HepG2 (cell line): ENCODE measurements around the gene SHPK. TPM values are rescaled to one million over a fixed set of nuclear protein-coding genes. Genes with fewer than 3 reads are reported as not detected.

Experiments used
- ATAC-seq: fragments of 200-7000 bp; cut with Tn5 transposase; 3 replicates; pipeline ENCODE4 v1.9.1; 2020; ENCODE audit warnings: mild to moderate bottlenecking, moderate library complexity
- BruUV-seq: library from RNA; stranded (reverse); fragments of 400-500 nt; replicated peaks from 2 replicates; lab custom pipeline; 2021; lab: Mats Ljungman, UMichigan
- CTCF ChIA-PET: fragments of 300-600 bp; formaldehyde crosslinking; extraction: SDS; loops from one replicate; lab custom pipeline; 2021; ENCODE audit warnings: low total read pairs, inconsistent platforms, low intra/inter-chr PET ratio; lab: Yijun Ruan, JAX
- POLR2A ChIA-PET: fragments of 350-600 bp; sonication (Branson Sonifier 250); formaldehyde crosslinking; loops from one replicate; lab custom pipeline; 2020; ENCODE audit warnings: antibody characterized with exemption, inconsistent platforms; lab: Yijun Ruan, JAX
- DNase-seq: peaks from one replicate; pipeline ENCODE4 v3.0.0-alpha.2; 2015; ENCODE audit warnings: low spot score
- FAIRE-seq: peaks from 3 replicates; lab custom pipeline; 2011; peaks lifted over from hg19 to GRCh38; lab: Jason Lieb, UNC
- H2AFZ ChIP-seq: one replicate; pipeline ENCODE4 v1.6.1; 2011; ENCODE audit warnings: low read length, inconsistent platforms
- H3K27ac ChIP-seq: fragments of 300-600 bp; 3 replicates; pipeline ENCODE4 v1.8.0; 2011; ENCODE audit warnings: mixed run types, mild to moderate bottlenecking, mixed read lengths, low read length, inconsistent platforms; ENCODE audit not compliant: insufficient read depth; ENCODE audit errors: extremely low read length
- H3K27me3 ChIP-seq, 2 experiments: fragments of 200-600 bp in 1 of 2; 2 replicates in 1 of 2; 3 replicates in 1 of 2; pipeline versions ENCODE4 v1.6.0 to v1.8.0; 2011; ENCODE audit warnings: low read length in 2 of 2, mild to moderate bottlenecking in 2 of 2, moderate library complexity in 2 of 2, inconsistent platforms in 1 of 2; ENCODE audit not compliant: insufficient read depth in 2 of 2, control insufficient read depth in 1 of 2
- H3K36me3 ChIP-seq, 2 experiments: fragments of 200-600 bp in 1 of 2; replicated peaks in 1 of 2; 2 replicates in 1 of 2; 3 replicates in 1 of 2; pipeline versions ENCODE4 v1.5.1 to v1.8.0; 2011; ENCODE audit warnings: low read length in 2 of 2, inconsistent platforms in 1 of 2; ENCODE audit not compliant: insufficient read depth in 2 of 2, control insufficient read depth in 1 of 2
- H3K4me1 ChIP-seq: 2 replicates; pipeline ENCODE4 v1.5.1; 2012; ENCODE audit warnings: low read length, inconsistent platforms; ENCODE audit not compliant: insufficient read depth
- H3K4me2 ChIP-seq: 2 replicates; pipeline ENCODE4 v1.6.0; 2011; ENCODE audit warnings: low read depth, low read length, inconsistent platforms
- H3K4me3 ChIP-seq, 3 experiments: fragments of 200-600 bp in 1 of 3; sonication (generic), shearing (Covaris generic) in 1 of 3; replicated peaks in 1 of 3; 2 replicates each; pipeline ENCODE4 v1.5.1; 2011 to 2016; ENCODE audit warnings: low read length in 3 of 3, inconsistent platforms in 2 of 3, low read depth in 2 of 3, mild to moderate bottlenecking in 2 of 3, control low read depth in 1 of 3, mixed read lengths in 1 of 3; ENCODE audit not compliant: insufficient read depth in 1 of 3
- H3K79me2 ChIP-seq: one replicate; pipeline ENCODE4 v1.6.1; 2011; ENCODE audit warnings: low read length, inconsistent platforms; ENCODE audit not compliant: insufficient read depth
- H3K9ac ChIP-seq: 2 replicates; pipeline ENCODE4 v1.6.0; 2011; ENCODE audit warnings: mild to moderate bottlenecking, low read depth, low read length, inconsistent platforms; ENCODE audit not compliant: insufficient read depth
- H3K9me3 ChIP-seq: 2 replicates; pipeline ENCODE4 v1.5.1; 2012; ENCODE audit warnings: mild to moderate bottlenecking, low read length
- H4K20me1 ChIP-seq: 2 replicates; pipeline ENCODE4 v1.6.0; 2011; ENCODE audit warnings: inconsistent platforms, mild to moderate bottlenecking, low read length, moderate library complexity; ENCODE audit not compliant: insufficient read depth
- ARNT2 ChIP-seq: sonication (generic); formaldehyde crosslinking; IDR thresholded peaks from 2 replicates; pipeline ENCODE4 v1.8.0; 2022; ENCODE audit warnings: mild to moderate bottlenecking, low read depth, missing genetic modification reagents, moderate library complexity
- DR1 ChIP-seq: sonication (generic); formaldehyde crosslinking; IDR thresholded peaks from 2 replicates; pipeline ENCODE4 v1.8.0; 2021; ENCODE audit warnings: mild to moderate bottlenecking, missing genetic modification reagents, inconsistent platforms
- JDP2 ChIP-seq: sonication (generic); formaldehyde crosslinking; IDR thresholded peaks from 2 replicates; pipeline ENCODE4 v1.8.1; 2022; ENCODE audit warnings: missing genetic modification reagents, borderline replicate concordance
- NFKBIZ ChIP-seq: IDR thresholded peaks from 2 replicates; pipeline ENCODE4 v1.6.1; 2018; ENCODE audit warnings: missing genetic modification reagents, missing compliant biosample characterization
- NR2F1 ChIP-seq, 2 experiments: fragments of 450-650 bp in 1 of 2; formaldehyde crosslinking in 1 of 2; IDR thresholded peaks; 2 replicates each; pipeline versions ENCODE4 v1.5.0 to v1.6.1; 2016 to 2020; ENCODE audit warnings: mild to moderate bottlenecking in 1 of 2, missing compliant biosample characterization in 1 of 2, missing genetic modification reagents in 1 of 2, moderate library complexity in 1 of 2
- POLR2G ChIP-seq: fragments of 200-400 bp; formaldehyde crosslinking; IDR thresholded peaks from 2 replicates; pipeline ENCODE4 v1.6.1; 2018; ENCODE audit warnings: mild to moderate bottlenecking, low read depth, low read length, moderate library complexity
- RELA ChIP-seq: sonication (generic); formaldehyde crosslinking; IDR thresholded peaks from 2 replicates; pipeline ENCODE4 v1.4.0; 2020; ENCODE audit warnings: missing genetic modification reagents
- SMC3 ChIP-seq: IDR thresholded peaks from 2 replicates; pipeline ENCODE4 v1.6.1; 2011; ENCODE audit warnings: low read length, improper control_type of control experiment
- STAG1 ChIP-seq: sonication (generic); formaldehyde crosslinking; IDR thresholded peaks from 2 replicates; pipeline ENCODE4 v1.4.0; 2020; ENCODE audit warnings: missing genetic modification reagents
- ZBTB20 ChIP-seq: sonication (generic); formaldehyde crosslinking; IDR thresholded peaks from 2 replicates; pipeline ENCODE4 v1.8.1; 2023; ENCODE audit warnings: missing genetic modification reagents, low read depth, mild to moderate bottlenecking, borderline replicate concordance
- ZBTB26 ChIP-seq: IDR thresholded peaks from 2 replicates; pipeline ENCODE4 v1.6.1; 2016; ENCODE audit warnings: missing compliant biosample characterization, missing genetic modification reagents, borderline replicate concordance
- ZBTB7B ChIP-seq: sonication (generic); formaldehyde crosslinking; IDR thresholded peaks from 2 replicates; pipeline ENCODE4 v1.4.0; 2020; ENCODE audit warnings: missing genetic modification reagents
- ZFAT ChIP-seq: sonication (generic); formaldehyde crosslinking; conservative IDR thresholded peaks from 2 replicates; pipeline ENCODE4 v1.8.1; 2023; ENCODE audit warnings: missing genetic modification reagents, inconsistent platforms
- ZFP36 ChIP-seq: fragments of 150-350 bp; IDR thresholded peaks from 2 replicates; pipeline ENCODE4 v1.6.1; 2018; ENCODE audit warnings: borderline replicate concordance, low read length, low read depth; ENCODE audit not compliant: partially characterized antibody
- ZFP41 ChIP-seq: sonication (generic); formaldehyde crosslinking; IDR thresholded peaks from 2 replicates; pipeline ENCODE4 v1.4.0; 2020; ENCODE audit warnings: mild to moderate bottlenecking, missing genetic modification reagents, borderline replicate concordance
- ZNF337 ChIP-seq: sonication (generic); formaldehyde crosslinking; IDR thresholded peaks from 2 replicates; pipeline ENCODE4 v1.5.1; 2020; ENCODE audit warnings: missing genetic modification reagents, low read depth, mild to moderate bottlenecking, borderline replicate concordance
- ZNF670 ChIP-seq: sonication (generic); formaldehyde crosslinking; IDR thresholded peaks from 2 replicates; pipeline ENCODE4 v1.8.0; 2022; ENCODE audit warnings: mild to moderate bottlenecking, missing genetic modification reagents, borderline replicate concordance
- WGBS: methylation state at CpG from one replicate; pipeline ENCODE4 v1.1.6; 2017; ENCODE audit warnings: low lambda C conversion rate; 5-methylcytosine and 5-hydroxymethylcytosine counted together
- in situ Hi-C: cut with HindIII; loops from 2 replicates; pipeline ENCODE4 v1.10.0; 2017; ENCODE audit warnings: low pct_unique_long_range_greater_than_20kb; ENCODE audit not compliant: extremely low pct_ligation_motif_present
- intact Hi-C: fragments of 100-400 bp; cut with micrococcal nuclease; formaldehyde crosslinking; loops from one replicate; pipeline ENCODE4 v1.10.0; 2022; ENCODE audit not compliant: unreplicated experiment
- polyA plus RNA-seq, 8 experiments: library from polyadenylated mRNA; depleted of rRNA in 3 of 8; stranded (reverse) in 7 of 8; unstranded in 1 of 8; fragments of >200 nt; fragmentation: Illumina TruSeq in 4 of 8; extraction: Trizol in 4 of 8; gene quantifications; 2 replicates each; pipeline versions ENCODE4 v1.2.1 to v1.2.3, GENCODE V29; 2011 to 2016; ENCODE audit warnings: low read depth in 4 of 8, missing spikeins in 1 of 8, mixed read lengths in 1 of 8; ENCODE audit not compliant: insufficient read depth in 1 of 8
- total RNA-seq, 5 experiments: library from RNA; depleted of rRNA; stranded (reverse); fragments of >200 nt; fragmentation: Illumina TruSeq; extraction: Trizol; gene quantifications; 2 replicates each; pipeline ENCODE4 v1.2.3, GENCODE V29; 2016; ENCODE audit warnings: low read depth in 1 of 5
- TF ChIP-seq, protein P1 (sequence below): sonication (generic); formaldehyde crosslinking; conservative IDR thresholded peaks from 2 replicates; pipeline ENCODE4 v1.4.0; 2020; ENCODE audit warnings: missing genetic modification reagents

Gene SHPK
- total and polyA plus RNA-seq, 2 of the 13 experiments (the other 11 are each of a cell fraction or from before 2014, with no cell fraction given), result 16.2 to 30.9 TPM

DNA sequence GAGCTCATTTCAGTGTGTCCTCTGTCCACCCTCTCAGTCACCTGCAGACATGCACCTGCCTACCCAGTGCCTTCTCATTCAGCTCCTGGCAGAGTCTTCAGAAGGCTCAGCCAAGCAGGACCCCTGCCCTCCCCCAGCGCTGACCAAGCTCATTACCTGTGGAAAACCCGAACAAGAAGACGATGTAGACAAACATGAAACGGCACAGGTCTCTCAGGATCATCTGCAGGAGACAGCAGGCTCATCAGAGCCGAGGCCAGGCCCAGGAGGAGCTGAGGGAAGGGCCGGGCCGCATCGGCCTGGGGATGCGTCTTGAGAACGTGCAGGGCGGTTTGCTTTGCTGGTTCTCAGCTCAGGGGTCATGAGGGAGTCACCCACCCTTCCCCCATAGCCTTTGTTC lies 59.1 kb downstream of the SHPK start:
- H3K36me3 ChIP-seq, result peaks cover 14 to 37% of the 10 kb centered on the region in 2 experiments; a peak in 4 of 5 replicates
- intact Hi-C loops, result no loop called here
- 95% methylated on average over 8 of the region's 11 CpGs for WGBS

GRCh38 chr17:3575511-3575910 lies 60.5 kb downstream of the SHPK start:
- DNase-seq, result no peak
- H3K27me3 ChIP-seq, result no peaks in the 10 kb centered on the region
- BruUV-seq, result no TSS peak
- intact Hi-C loops (no loop called here), in situ Hi-C loops (no loop called here)
- H3K36me3 ChIP-seq, result peaks cover 21 to 48% of the 10 kb centered on the region in 2 experiments; a peak in 4 of 5 replicates
- no peaks in the 10 kb centered on the region for H3K79me2 ChIP-seq
- no peak overlapping the region for H3K9ac ChIP-seq
- WGBS, result 92% methylated on average over 5 of the region's 5 CpGs
- H3K27ac ChIP-seq, result no peak overlapping the region
- no peak for ATAC-seq
- ChIA-PET CTCF (no interaction called here), POLR2A (no interaction called here)
- H3K4me3 ChIP-seq, result no peak overlapping the region
- H4K20me1 ChIP-seq, result no peaks in the 10 kb centered on the region
- no peaks in the 10 kb centered on the region for H3K9me3 ChIP-seq
- no peak for FAIRE-seq
- H3K4me1 ChIP-seq, result no peaks in the 10 kb centered on the region
- H2AFZ ChIP-seq, result no peak overlapping the region
- H3K4me2 ChIP-seq, result no peak overlapping the region
- TF ChIP-seq RELA, result no peak
- TF ChIP-seq ZBTB20 (CRISPR knock-in tag), result no peak
- no peak for TF ChIP-seq ZNF670 (CRISPR knock-in tag)
- TF ChIP-seq ZFP36, result no peak
- TF ChIP-seq ZBTB7B (CRISPR knock-in tag), result no peak
- TF ChIP-seq DR1 (CRISPR knock-in tag), result no peak
- no peak for TF ChIP-seq NFKBIZ (CRISPR knock-in tag)
- no peak for TF ChIP-seq ZNF337
- TF ChIP-seq NR2F1 (CRISPR knock-in tag; IDR thresholded peaks at IDR 0.05), result no peak
- no peak for TF ChIP-seq SMC3
- TF ChIP-seq ZFAT (CRISPR knock-in tag), result no peak
- TF ChIP-seq, protein P1, sequence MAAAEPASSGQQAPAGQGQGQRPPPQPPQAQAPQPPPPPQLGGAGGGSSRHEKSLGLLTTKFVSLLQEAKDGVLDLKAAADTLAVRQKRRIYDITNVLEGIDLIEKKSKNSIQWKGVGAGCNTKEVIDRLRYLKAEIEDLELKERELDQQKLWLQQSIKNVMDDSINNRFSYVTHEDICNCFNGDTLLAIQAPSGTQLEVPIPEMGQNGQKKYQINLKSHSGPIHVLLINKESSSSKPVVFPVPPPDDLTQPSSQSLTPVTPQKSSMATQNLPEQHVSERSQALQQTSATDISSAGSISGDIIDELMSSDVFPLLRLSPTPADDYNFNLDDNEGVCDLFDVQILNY, result no peak
- no peak for TF ChIP-seq POLR2G
- no peak for TF ChIP-seq ZFP41
- TF ChIP-seq STAG1 (CRISPR knock-in tag), result no peak

More for the DNA sequence above, 59.1 kb downstream of the SHPK start:
- H3K4me2 ChIP-seq, result no peak overlapping the region
- H2AFZ ChIP-seq, result no peak overlapping the region
- no peaks in the 10 kb centered on the region for H3K9me3 ChIP-seq
- H3K27ac ChIP-seq, result no peak overlapping the region
- DNase-seq (no peak), FAIRE-seq (no peak), ATAC-seq (no peak; the same call in 2 of the 3 replicates)
- no peak overlapping the region for H3K4me3 ChIP-seq
- ChIA-PET POLR2A (no interaction called here), CTCF (no interaction called here)
- H3K27me3 ChIP-seq, result no peaks in the 10 kb centered on the region
- TF ChIP-seq JDP2 (no peak), ARNT2 (CRISPR knock-in tag) (no peak), ZBTB26 (CRISPR knock-in tag) (no peak)
- in situ Hi-C loops, result no loop called here
- no peaks in the 10 kb centered on the region for H3K4me1 ChIP-seq
- no peaks in the 10 kb centered on the region for H4K20me1 ChIP-seq
- H3K79me2 ChIP-seq, result no peaks in the 10 kb centered on the region
- H3K9ac ChIP-seq, result no peak overlapping the region
- BruUV-seq, result no TSS peak
